Brain pericyte (primary cell): ENCODE results near the gene CLSTN3.
A peak's percentile ranks its signal among the peaks of the same experiment; 100 is the strongest.

Source experiments
- DNase-seq: peaks from one replicate; pipeline ENCODE4 v3.0.0-alpha.2; 2012; ENCODE audit warnings: low read depth, low spot score

CLSTN3 gene

GRCh38 chr12:7188562-7189397, 58.6 kb downstream of the CLSTN3 start:
- DNase-seq = no peak

DNA sequence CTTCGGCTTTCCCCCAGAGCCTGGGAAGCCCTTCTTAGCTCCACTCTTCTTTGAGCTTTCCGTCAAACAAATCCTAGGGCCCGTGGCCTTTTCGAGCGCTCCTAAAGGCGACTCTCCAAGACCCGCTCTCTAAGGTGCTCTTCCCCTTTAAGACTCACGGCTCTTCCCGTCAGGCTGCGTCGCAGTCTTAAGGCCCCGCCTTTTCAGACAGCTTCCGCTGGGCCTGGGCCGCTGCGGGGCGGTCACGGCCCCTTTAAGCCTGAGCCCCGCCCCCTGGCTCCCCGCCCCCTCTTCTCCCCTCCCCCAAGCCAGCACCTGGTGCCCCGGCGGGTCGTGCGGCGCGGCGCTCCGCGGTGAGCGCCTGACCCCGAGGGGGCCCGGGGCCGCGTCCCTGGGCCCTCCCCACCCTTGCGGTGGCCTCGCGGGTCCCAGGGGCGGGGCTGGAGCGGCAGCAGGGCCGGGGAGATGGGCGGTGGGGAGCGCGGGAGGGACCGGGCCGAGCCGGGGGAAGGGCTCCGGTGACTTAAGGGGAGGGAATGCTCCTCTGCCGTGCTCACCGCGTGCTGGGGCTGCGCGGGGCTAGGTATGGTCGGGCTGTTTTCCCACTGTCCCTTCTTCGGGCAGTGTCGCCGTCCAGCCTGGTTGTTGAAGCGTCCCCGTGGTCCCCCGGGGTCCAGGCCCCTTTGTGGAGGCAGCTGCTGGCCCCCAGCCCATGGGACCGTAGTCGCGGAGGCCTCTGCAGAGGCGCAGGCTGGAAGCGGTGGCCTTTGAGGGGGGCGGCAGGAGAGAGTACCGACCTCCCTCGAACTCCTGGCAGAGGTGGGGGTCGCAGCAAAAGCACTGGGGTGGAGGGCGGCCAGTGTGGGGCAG, 59.5 kb downstream of the CLSTN3 start, which contains the start of gene PEX5:
Gene PEX5, plus strand, starts transcription at position 289 of the 870 bp plus-strand sequence. CDS start 692 bp downstream, outside the sequence.
- peak; percentile 57 for DNase-seq

DNA sequence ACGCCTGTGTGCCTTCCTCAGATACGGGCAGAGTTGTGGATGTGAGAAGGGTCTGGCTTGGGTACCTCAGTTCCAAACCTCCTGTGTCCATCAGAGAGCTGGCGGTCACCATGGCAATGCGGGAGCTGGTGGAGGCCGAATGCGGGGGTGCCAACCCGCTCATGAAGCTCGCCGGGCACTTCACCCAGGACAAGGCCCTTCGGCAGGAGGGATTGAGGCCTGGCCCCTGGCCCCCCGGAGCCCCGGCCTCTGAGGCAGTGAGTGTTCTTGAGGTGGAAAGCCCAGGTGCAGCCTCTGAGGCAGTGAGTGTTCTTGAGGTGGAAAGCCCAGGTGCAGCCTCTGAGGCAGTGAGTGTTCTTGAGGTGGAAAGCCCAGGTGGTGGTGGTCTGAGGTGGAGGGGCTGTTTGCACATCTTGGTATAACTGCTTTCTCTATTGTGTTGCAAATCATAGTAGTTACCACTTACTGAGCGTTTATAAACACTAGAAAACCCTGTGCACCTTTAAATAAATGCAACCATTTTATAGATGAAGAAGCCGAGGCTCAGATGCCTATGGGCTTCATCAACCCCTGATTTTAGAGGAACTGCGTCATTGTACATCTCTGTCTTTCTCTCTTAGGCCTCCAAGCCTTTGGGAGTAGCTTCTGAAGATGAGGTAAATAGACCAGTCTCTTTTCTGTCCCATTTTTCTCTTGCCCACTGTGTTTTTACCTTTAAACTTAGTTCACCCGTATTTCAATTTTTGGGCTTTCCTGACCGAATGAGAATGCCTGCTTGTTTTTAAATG, 60.3 kb downstream of the CLSTN3 start:
- DNase-seq = no peak

DNA sequence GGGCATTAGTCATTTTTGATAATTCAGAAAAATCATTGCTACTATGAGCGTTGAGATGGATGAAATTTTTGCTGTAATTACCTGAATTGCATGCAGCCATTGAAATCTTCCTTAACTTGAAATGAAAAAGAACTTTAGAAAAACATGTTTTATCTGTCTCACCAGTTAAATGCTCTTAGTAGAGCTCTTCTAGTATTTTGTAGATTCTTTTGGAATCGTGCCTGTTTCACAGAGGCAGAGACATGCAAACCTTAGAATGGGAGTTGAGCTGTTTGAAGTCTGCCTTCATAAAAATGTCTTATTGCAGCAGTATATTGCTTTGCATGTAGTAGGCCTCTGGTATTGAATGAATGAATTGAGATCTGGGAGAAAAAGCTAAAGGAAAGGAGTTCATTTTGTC, 63.5 kb downstream of the CLSTN3 start:
- DNase-seq = no peak

DNA sequence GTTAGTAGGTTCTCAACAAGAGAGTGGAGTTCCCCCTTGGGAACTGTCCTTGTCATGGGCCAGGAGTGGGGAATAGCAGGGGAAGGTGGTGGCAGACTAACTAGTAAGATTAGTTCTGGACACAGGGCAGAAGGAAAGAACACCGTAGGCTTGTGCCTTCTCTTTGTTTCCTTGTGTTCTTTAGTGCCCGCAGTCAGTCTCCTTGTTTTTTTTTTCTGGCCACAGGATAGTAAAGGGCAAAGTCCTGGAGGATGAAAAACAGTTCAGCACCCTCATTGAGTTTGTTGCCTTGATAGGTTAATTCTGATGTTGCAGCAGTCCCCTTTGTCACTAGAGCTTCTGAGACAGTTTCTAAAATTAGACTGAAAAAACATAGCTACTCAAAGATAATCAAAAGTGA, 67.7 kb downstream of the CLSTN3 start:
- no peak for DNase-seq

GRCh38 chr12:7203109-7203508, 72.9 kb downstream of the CLSTN3 start:
- no peak for DNase-seq

GRCh38 chr12:7205091-7205490, 74.9 kb downstream of the CLSTN3 start:
- DNase-seq = no peak

GRCh38 chr12:7206691-7207090, 76.5 kb downstream of the CLSTN3 start:
- no peak for DNase-seq

- no peak for DNase-seq
Measured at GRCh38 chr12:7207866-7208625, 77.9 kb downstream of the CLSTN3 start.
